Ishikawa (cell line): ENCODE data around the gene OSGIN1.

ENCODE experiments used
- CREB1 ChIP-seq: IDR thresholded peaks from 2 replicates; pipeline ENCODE4 v1.6.1; 2012; ENCODE audit warnings: low read depth
- EP300 ChIP-seq: IDR thresholded peaks from 2 replicates; pipeline ENCODE4 v1.6.1; 2012; ENCODE audit warnings: borderline replicate concordance
- RAD21 ChIP-seq: IDR thresholded peaks from 2 replicates; pipeline ENCODE4 v1.6.1; 2012; ENCODE audit warnings: low read depth
- TCF12 ChIP-seq: IDR thresholded peaks from 2 replicates; pipeline ENCODE4 v1.6.1; 2012; ENCODE audit warnings: low read depth
- YY1 ChIP-seq: IDR thresholded peaks from 2 replicates; pipeline ENCODE4 v1.6.1; 2012; ENCODE audit warnings: low read depth
- TF ChIP-seq, protein P1 (sequence below): IDR thresholded peaks from 2 replicates; pipeline ENCODE4 v1.6.1; 2012
- TF ChIP-seq, protein P2 (sequence below): IDR thresholded peaks from 2 replicates; pipeline ENCODE4 v1.6.1; 2012; ENCODE audit warnings: low read depth, mild to moderate bottlenecking

DNA sequence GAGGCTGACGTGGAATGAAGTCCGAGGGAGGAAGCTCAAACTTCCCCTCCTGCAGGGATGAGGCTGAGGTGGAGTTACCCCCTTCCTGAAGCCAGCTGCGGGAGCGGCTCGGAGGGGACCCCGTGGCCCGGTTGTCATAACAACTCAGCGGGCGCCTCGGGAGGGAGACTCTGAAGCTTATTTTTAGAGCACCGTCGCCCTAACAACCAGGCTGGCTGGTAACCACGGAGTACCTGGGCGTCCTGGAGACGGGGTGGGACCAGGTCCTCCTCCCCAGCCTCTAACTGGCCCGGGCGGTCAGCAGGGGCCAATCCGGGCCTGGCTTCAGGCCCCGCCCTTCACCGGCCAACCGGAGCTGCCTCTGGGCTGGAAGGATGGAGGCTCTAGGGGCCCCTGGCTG is 42.7 kb downstream of the OSGIN1 start:
- TF ChIP-seq RAD21: no peak
- no peak for TF ChIP-seq YY1
- no peak for TF ChIP-seq TCF12
- TF ChIP-seq EP300: no peak
- no peak for TF ChIP-seq CREB1
- TF ChIP-seq, protein P1, sequence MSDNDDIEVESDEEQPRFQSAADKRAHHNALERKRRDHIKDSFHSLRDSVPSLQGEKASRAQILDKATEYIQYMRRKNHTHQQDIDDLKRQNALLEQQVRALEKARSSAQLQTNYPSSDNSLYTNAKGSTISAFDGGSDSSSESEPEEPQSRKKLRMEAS: no peak
- TF ChIP-seq, protein P2, sequence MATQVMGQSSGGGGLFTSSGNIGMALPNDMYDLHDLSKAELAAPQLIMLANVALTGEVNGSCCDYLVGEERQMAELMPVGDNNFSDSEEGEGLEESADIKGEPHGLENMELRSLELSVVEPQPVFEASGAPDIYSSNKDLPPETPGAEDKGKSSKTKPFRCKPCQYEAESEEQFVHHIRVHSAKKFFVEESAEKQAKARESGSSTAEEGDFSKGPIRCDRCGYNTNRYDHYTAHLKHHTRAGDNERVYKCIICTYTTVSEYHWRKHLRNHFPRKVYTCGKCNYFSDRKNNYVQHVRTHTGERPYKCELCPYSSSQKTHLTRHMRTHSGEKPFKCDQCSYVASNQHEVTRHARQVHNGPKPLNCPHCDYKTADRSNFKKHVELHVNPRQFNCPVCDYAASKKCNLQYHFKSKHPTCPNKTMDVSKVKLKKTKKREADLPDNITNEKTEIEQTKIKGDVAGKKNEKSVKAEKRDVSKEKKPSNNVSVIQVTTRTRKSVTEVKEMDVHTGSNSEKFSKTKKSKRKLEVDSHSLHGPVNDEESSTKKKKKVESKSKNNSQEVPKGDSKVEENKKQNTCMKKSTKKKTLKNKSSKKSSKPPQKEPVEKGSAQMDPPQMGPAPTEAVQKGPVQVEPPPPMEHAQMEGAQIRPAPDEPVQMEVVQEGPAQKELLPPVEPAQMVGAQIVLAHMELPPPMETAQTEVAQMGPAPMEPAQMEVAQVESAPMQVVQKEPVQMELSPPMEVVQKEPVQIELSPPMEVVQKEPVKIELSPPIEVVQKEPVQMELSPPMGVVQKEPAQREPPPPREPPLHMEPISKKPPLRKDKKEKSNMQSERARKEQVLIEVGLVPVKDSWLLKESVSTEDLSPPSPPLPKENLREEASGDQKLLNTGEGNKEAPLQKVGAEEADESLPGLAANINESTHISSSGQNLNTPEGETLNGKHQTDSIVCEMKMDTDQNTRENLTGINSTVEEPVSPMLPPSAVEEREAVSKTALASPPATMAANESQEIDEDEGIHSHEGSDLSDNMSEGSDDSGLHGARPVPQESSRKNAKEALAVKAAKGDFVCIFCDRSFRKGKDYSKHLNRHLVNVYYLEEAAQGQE: no peak
